ENCODE results near the gene CYB561D2. TPM values are rescaled to one million over a fixed set of nuclear protein-coding genes. Genes with fewer than 3 reads are reported as not detected.

Gene CYB561D2
- total and polyA plus RNA-seq, 2 of the 13 experiments (the other 11 are each of a cell fraction or from before 2014, with no cell fraction given), result 11.1 to 17.2 TPM

DNA sequence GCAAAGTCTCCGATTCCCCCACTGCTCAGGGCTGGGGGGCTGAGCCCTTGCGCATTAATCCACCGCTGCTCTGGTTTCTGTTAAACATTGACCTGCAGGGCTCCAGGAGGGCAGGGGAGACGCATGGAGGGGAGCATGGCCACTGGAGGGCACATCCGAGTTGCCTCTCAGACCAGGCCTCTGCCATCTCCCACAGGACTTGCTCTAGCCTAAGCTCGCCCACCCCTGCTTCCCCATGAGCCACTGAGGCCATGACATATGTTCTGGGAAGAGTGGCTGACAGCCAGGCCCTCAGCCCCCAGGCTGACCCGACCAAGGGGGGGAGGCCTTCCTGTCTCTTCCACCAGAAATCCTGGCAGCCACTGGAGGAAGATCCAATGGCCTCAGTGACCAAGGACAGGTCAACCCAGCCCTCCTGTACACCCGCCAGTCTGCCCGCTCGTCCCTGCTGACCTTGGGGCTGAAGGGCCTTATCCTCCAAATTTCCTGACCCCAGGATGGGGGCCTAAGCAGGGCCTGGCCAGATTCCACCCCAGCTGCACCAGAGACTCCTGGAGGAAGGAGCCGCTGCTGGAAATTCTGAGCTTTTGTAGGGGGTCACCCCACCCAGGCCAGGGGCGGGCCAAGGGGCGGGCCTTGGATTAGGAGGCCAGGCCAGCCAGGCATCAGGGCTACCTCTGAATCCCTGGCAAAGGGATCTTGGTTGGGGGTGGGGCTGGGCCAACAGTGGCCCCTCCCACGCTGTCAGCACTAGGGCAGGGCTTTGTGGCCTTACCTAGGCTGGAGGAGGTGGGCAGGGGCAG is 47.4 kb upstream of the CYB561D2 start, which contains the start of gene HYAL1 (continued):
- TF ChIP-seq, protein P1, sequence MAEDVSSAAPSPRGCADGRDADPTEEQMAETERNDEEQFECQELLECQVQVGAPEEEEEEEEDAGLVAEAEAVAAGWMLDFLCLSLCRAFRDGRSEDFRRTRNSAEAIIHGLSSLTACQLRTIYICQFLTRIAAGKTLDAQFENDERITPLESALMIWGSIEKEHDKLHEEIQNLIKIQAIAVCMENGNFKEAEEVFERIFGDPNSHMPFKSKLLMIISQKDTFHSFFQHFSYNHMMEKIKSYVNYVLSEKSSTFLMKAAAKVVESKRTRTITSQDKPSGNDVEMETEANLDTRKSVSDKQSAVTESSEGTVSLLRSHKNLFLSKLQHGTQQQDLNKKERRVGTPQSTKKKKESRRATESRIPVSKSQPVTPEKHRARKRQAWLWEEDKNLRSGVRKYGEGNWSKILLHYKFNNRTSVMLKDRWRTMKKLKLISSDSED (CRISPR knock-in tag; IDR thresholded peaks at IDR 0.05), result no peak
- no peak for TF ChIP-seq ZNF251 (CRISPR knock-in tag; IDR thresholded peaks at IDR 0.05)
- no peak; the same call in 1 of the 2 replicates for TF ChIP-seq NRL (CRISPR knock-in tag; IDR thresholded peaks at IDR 0.05; ENCODE audit: borderline replicate concordance)
- 0 out of 2 replicates have a peak, but pooled peaks have one; percentile 12 for TF ChIP-seq ZNF136 (CRISPR knock-in tag; IDR thresholded peaks at IDR 0.05; ENCODE audit: low read depth)
- TF ChIP-seq, protein P2, sequence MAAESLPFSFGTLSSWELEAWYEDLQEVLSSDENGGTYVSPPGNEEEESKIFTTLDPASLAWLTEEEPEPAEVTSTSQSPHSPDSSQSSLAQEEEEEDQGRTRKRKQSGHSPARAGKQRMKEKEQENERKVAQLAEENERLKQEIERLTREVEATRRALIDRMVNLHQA (CRISPR knock-in tag; IDR thresholded peaks at IDR 0.05), result no peak
- TF ChIP-seq ZNF615 (CRISPR knock-in tag; IDR thresholded peaks at IDR 0.05; ENCODE audit: borderline replicate concordance), result peak; percentile 91; the same call in 1 of the 2 replicates
- TF ChIP-seq, protein P3, sequence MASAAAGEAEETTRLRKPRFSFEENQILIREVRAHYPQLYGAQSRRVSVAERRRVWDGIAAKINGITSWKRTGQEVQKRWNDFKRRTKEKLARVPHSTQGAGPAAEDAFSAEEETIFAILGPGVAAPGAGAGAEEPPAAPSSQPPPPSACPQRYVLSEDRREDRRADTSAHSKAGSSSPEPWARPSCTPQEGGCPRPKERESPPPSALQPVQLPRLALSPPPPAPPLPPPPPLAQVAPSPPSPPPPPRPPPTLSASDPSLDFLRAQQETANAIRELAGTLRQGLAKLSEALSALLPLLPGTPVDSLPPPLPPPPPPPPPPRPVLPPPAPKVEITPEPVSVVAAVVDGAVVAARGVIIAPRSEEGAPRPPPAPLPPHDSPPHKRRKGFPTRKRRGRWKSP (CRISPR knock-in tag; IDR thresholded peaks at IDR 0.05), result 0 out of 2 replicates have a peak, but pooled peaks have one; percentile 31
- no peak; the same call in 1 of the 2 replicates for TF ChIP-seq NCOR1 (IDR thresholded peaks at IDR 0.05; ENCODE audit: borderline replicate concordance, low read length)
- no peak for TF ChIP-seq ZNF879 (CRISPR knock-in tag; IDR thresholded peaks at IDR 0.05)
- TF ChIP-seq ZBTB20 (CRISPR knock-in tag; IDR thresholded peaks at IDR 0.05; ENCODE audit: borderline replicate concordance, low read depth), result no peak; the same call in 1 of the 2 replicates
- TF ChIP-seq NR2F2 (IDR thresholded peaks at IDR 0.05; ENCODE audit: borderline replicate concordance, low read depth), result peak; percentile 73; the same call in 1 of the 2 replicates
- peak; percentile 39; the same call in 1 of the 2 replicates for TF ChIP-seq HNF4A (CRISPR knock-in tag; IDR thresholded peaks at IDR 0.05)
- no peak for TF ChIP-seq U2AF1 (optimal IDR thresholded peaks at IDR 0.05; ENCODE audit: low read depth, low read length)
- TF ChIP-seq, protein P4, sequence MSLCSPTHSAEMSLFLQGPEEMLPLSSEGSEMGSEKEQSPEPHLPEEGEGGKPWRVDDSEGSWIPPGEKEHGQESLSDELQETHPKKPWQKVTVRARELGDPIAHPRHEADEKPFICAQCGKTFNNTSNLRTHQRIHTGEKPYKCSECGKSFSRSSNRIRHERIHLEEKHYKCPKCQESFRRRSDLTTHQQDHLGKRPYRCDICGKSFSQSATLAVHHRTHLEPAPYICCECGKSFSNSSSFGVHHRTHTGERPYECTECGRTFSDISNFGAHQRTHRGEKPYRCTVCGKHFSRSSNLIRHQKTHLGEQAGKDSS (CRISPR knock-in tag; IDR thresholded peaks at IDR 0.05; ENCODE audit: borderline replicate concordance, low read depth), result peak; percentile 59; the same call in 1 of the 2 replicates
- TF ChIP-seq NR0B2 (CRISPR knock-in tag; IDR thresholded peaks at IDR 0.05), result peak; percentile 88
- no peak for TF ChIP-seq ZNF562 (CRISPR knock-in tag; IDR thresholded peaks at IDR 0.05; ENCODE audit: borderline replicate concordance)
- no peak for TF ChIP-seq PCBP2 (optimal IDR thresholded peaks at IDR 0.05; ENCODE audit: low read depth, low read length, poor library complexity, severe bottlenecking)
- TF ChIP-seq SAFB2 (CRISPR knock-in tag; IDR thresholded peaks at IDR 0.05; ENCODE audit: borderline replicate concordance, low read depth), result no peak
- TF ChIP-seq SCMH1 (CRISPR knock-in tag; IDR thresholded peaks at IDR 0.05; ENCODE audit: borderline replicate concordance), result no peak
- TF ChIP-seq NFATC3 (CRISPR knock-in tag; IDR thresholded peaks at IDR 0.05), result no peak
- no peak; the same call in 1 of the 2 replicates for TF ChIP-seq BRCA1 (CRISPR knock-in tag; IDR thresholded peaks at IDR 0.05)
